ENCODE data around the gene HNMT. TPM values are rescaled to one million over a fixed set of nuclear protein-coding genes. Genes with fewer than 3 reads are reported as not detected.

HNMT gene
- total and polyA plus RNA-seq, 2 of the 13 experiments (the other 11 are each of a cell fraction or from before 2014, with no cell fraction given), result 279 to 309 TPM

GRCh38 chr2:137942833-137943677 lies 21.2 kb upstream of the HNMT start (continued):
- TF ChIP-seq NFE2 (CRISPR knock-in tag; IDR thresholded peaks at IDR 0.05) (no peak), U2AF1 (optimal IDR thresholded peaks at IDR 0.05; ENCODE audit: low read depth, low read length) (no peak), ZNF589 (CRISPR knock-in tag; conservative IDR thresholded peaks at IDR 0.05) (0 out of 2 replicates have a peak, but pooled peaks have one; percentile 49), ZKSCAN8 (CRISPR knock-in tag; IDR thresholded peaks at IDR 0.05; ENCODE audit: borderline replicate concordance) (no peak), NR0B2 (CRISPR knock-in tag; IDR thresholded peaks at IDR 0.05) (no peak), ZNF44 (CRISPR knock-in tag; IDR thresholded peaks at IDR 0.05) (no peak), ZNF30 (CRISPR knock-in tag; IDR thresholded peaks at IDR 0.05) (no peak), HNF4A (CRISPR knock-in tag; IDR thresholded peaks at IDR 0.05) (peak; percentile 97), CBX2 (IDR thresholded peaks at IDR 0.05; ENCODE audit: low read depth, low read length) (no peak), CBX2 (CRISPR knock-in tag; IDR thresholded peaks at IDR 0.05; ENCODE audit: low read depth) (no peak), ZNF549 (CRISPR knock-in tag; IDR thresholded peaks at IDR 0.05) (no peak), KLF13 (CRISPR knock-in tag; IDR thresholded peaks at IDR 0.05) (no peak), RARG (CRISPR knock-in tag; IDR thresholded peaks at IDR 0.05; ENCODE audit: low read depth) (no peak), CEBPG (CRISPR knock-in tag; IDR thresholded peaks at IDR 0.05) (peak; percentile 69), NPAS2 (CRISPR knock-in tag; IDR thresholded peaks at IDR 0.05; ENCODE audit: borderline replicate concordance) (no peak), ZNF644 (CRISPR knock-in tag; IDR thresholded peaks at IDR 0.05; ENCODE audit: low read depth) (peak; percentile 96; the same call in 1 of the 2 replicates), ZNF576 (CRISPR knock-in tag; IDR thresholded peaks at IDR 0.05) (no peak), KMT2A (CRISPR knock-in tag; IDR thresholded peaks at IDR 0.05) (no peak)
- TF ChIP-seq, protein P1, sequence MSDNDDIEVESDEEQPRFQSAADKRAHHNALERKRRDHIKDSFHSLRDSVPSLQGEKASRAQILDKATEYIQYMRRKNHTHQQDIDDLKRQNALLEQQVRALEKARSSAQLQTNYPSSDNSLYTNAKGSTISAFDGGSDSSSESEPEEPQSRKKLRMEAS (IDR thresholded peaks at IDR 0.05), result peak; percentile 58
- TF ChIP-seq, protein P2, sequence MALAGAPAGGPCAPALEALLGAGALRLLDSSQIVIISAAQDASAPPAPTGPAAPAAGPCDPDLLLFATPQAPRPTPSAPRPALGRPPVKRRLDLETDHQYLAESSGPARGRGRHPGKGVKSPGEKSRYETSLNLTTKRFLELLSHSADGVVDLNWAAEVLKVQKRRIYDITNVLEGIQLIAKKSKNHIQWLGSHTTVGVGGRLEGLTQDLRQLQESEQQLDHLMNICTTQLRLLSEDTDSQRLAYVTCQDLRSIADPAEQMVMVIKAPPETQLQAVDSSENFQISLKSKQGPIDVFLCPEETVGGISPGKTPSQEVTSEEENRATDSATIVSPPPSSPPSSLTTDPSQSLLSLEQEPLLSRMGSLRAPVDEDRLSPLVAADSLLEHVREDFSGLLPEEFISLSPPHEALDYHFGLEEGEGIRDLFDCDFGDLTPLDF (CRISPR knock-in tag; IDR thresholded peaks at IDR 0.05), result no peak
- TF ChIP-seq, protein P3, sequence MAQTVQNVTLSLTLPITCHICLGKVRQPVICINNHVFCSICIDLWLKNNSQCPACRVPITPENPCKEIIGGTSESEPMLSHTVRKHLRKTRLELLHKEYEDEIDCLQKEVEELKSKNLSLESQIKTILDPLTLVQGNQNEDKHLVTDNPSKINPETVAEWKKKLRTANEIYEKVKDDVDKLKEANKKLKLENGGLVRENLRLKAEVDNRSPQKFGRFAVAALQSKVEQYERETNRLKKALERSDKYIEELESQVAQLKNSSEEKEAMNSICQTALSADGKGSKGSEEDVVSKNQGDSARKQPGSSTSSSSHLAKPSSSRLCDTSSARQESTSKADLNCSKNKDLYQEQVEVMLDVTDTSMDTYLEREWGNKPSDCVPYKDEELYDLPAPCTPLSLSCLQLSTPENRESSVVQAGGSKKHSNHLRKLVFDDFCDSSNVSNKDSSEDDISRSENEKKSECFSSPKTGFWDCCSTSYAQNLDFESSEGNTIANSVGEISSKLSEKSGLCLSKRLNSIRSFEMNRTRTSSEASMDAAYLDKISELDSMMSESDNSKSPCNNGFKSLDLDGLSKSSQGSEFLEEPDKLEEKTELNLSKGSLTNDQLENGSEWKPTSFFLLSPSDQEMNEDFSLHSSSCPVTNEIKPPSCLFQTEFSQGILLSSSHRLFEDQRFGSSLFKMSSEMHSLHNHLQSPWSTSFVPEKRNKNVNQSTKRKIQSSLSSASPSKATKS (CRISPR knock-in tag; IDR thresholded peaks at IDR 0.05), result no peak; the same call in 1 of the 2 replicates
- TF ChIP-seq, protein P4, sequence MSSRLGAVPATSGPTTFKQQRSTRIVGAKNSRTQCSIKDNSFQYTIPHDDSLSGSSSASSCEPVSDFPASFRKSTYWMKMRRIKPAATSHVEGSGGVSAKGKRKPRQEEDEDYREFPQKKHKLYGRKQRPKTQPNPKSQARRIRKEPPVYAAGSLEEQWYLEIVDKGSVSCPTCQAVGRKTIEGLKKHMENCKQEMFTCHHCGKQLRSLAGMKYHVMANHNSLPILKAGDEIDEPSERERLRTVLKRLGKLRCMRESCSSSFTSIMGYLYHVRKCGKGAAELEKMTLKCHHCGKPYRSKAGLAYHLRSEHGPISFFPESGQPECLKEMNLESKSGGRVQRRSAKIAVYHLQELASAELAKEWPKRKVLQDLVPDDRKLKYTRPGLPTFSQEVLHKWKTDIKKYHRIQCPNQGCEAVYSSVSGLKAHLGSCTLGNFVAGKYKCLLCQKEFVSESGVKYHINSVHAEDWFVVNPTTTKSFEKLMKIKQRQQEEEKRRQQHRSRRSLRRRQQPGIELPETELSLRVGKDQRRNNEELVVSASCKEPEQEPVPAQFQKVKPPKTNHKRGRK (CRISPR knock-in tag; IDR thresholded peaks at IDR 0.05), result no peak

All from HepG2 (cell line).